ENCODE data around the gene PTCH2. TPM values are rescaled to one million over a fixed set of nuclear protein-coding genes. Genes with fewer than 3 reads are reported as not detected.
A peak's percentile ranks its signal among the peaks of the same experiment; 100 is the strongest.

The PTCH2 gene
- total and polyA plus RNA-seq, 2 of the 13 experiments (the other 11 are each of a cell fraction or from before 2014, with no cell fraction given) = 0.60 to 1.5 TPM

GRCh38 chr1:44806704-44807363, 36.2 kb downstream of the PTCH2 start, which contains the start of gene DYNLT4 (continued):
- TF ChIP-seq NR2F6 (IDR thresholded peaks at IDR 0.05) = no peak
- no peak for TF ChIP-seq NR2F6 (CRISPR knock-in tag; IDR thresholded peaks at IDR 0.05)
- TF ChIP-seq CHCHD3 (CRISPR knock-in tag; IDR thresholded peaks at IDR 0.05) = no peak
- TF ChIP-seq ZFP36L1 (CRISPR knock-in tag; IDR thresholded peaks at IDR 0.05) = peak; percentile 64; the same call in 1 of the 2 replicates
- TF ChIP-seq ZNF282 (IDR thresholded peaks at IDR 0.05; ENCODE audit: partially characterized antibody) = no peak
- no peak for TF ChIP-seq PATZ1 (CRISPR knock-in tag; IDR thresholded peaks at IDR 0.05)

- Histone ChIP-seq H3K4me2 (ENCODE audit: low read depth, low read length) (peak overlapping the region; percentile 98), H3K9ac (ENCODE audit: insufficient read depth, low read depth, low read length) (peak overlapping the region; percentile 99), H2AFZ (ENCODE audit: low read length) (no peak overlapping the region), H3K36me3 (replicated peaks in 1 of 2; ENCODE audit: control insufficient read depth in 1 of 2, insufficient read depth in 2 of 2, low read length in 2 of 2) (peaks cover 6 to 38% of the 10 kb centered on the region in 2 experiments; a peak in 4 of 5 replicates), H3K4me1 (ENCODE audit: insufficient read depth, low read length) (peaks cover 73% of the 10 kb centered on the region), H3K27me3 (ENCODE audit: control insufficient read depth in 1 of 2, insufficient read depth in 2 of 2, low read length in 2 of 2) (no peaks in the 10 kb centered on the region), H3K4me3 (replicated peaks in 1 of 3; ENCODE audit: insufficient read depth in 1 of 3, low read depth in 2 of 3, low read length in 3 of 3) (peak overlapping the region in 1 of 3 experiments; percentile 54; a peak in 1 of 6 replicates), H3K27ac (ENCODE audit: extremely low read length, insufficient read depth, low read length) (peak overlapping the region; percentile 100), H3K9me3 (ENCODE audit: low read length) (no peaks in the 10 kb centered on the region), H3K79me2 (ENCODE audit: insufficient read depth, low read length) (peaks cover 20% of the 10 kb centered on the region), H4K20me1 (ENCODE audit: insufficient read depth, low read length) (0 out of 2 replicates have a peak, but pooled peaks cover 7% of the 10 kb centered on the region)
- 95% methylated on average over 43 of the region's 70 CpGs for WGBS (ENCODE audit: low lambda C conversion rate)
- ChIA-PET CTCF (ENCODE audit: low intra/inter-chr PET ratio, low total read pairs) (no interaction called here), POLR2A (interaction anchor here (1.2 to 12.9 kb wide), 8 partner anchors 7 to 497 kb away, joined by 5 to 570 read pairs (median 28); partner anchors contain the start of genes BEST4, HECTD3, PLK3 and RNU5D-1)
- BruUV-seq (replicated peaks) = no TSS peak
- intact Hi-C loops (cut with micrococcal nuclease; ENCODE audit: unreplicated experiment) (no loop called here), in situ Hi-C loops (cut with HindIII; ENCODE audit: extremely low pct_ligation_motif_present, low pct_unique_long_range_greater_than_20kb) (no loop called here)
- no peak for ATAC-seq
- DNase-seq (ENCODE audit: low spot score) = no peak
- no peak for FAIRE-seq
- peak; percentile 67; the same call in 1 of the 2 replicates for TF ChIP-seq ZBTB33 (CRISPR knock-in tag; IDR thresholded peaks at IDR 0.05)
- no peak for TF ChIP-seq ASH2L (IDR thresholded peaks at IDR 0.05; ENCODE audit: insufficient read length, low read depth, low read length)
- TF ChIP-seq POLR2A (IDR thresholded peaks at IDR 0.05; ENCODE audit: insufficient read depth in 1 of 2, low read depth in 2 of 2, low read length in 2 of 2) = peak in 1 of 2 experiments; percentile 2; a peak in 1 of 4 replicates
- TF ChIP-seq ZFP82 (CRISPR knock-in tag; IDR thresholded peaks at IDR 0.05; ENCODE audit: borderline replicate concordance) = no peak
- peak; percentile 83 for TF ChIP-seq AGO2 (optimal IDR thresholded peaks at IDR 0.05; ENCODE audit: low read depth, low read length)
- no peak for TF ChIP-seq ZNF558 (CRISPR knock-in tag; IDR thresholded peaks at IDR 0.05; ENCODE audit: borderline replicate concordance)
- TF ChIP-seq MLX (CRISPR knock-in tag; IDR thresholded peaks at IDR 0.05) = no peak
- no peak for TF ChIP-seq NCOR1 (IDR thresholded peaks at IDR 0.05; ENCODE audit: borderline replicate concordance, low read length)
- no peak for TF ChIP-seq DRAP1 (CRISPR knock-in tag; IDR thresholded peaks at IDR 0.05)
- no peak for TF ChIP-seq ZNF414 (CRISPR knock-in tag; IDR thresholded peaks at IDR 0.05)
- no peak for TF ChIP-seq DR1 (CRISPR knock-in tag; IDR thresholded peaks at IDR 0.05)
Measured at GRCh38 chr1:44806025-44806703, 36.9 kb downstream of the PTCH2 start.

Measured in HepG2 (cell line).